DOHH2 (cell line): ENCODE measurements around the gene HDAC11.

Experiments
- CTCF ChIP-seq: fragments of 200-600 bp; sonication (generic); IDR thresholded peaks from one replicate; pipeline ENCODE4 v1.5.1; 2014; ENCODE audit warnings: antibody characterized with exemption, mild to moderate bottlenecking, low read depth, low read length; ENCODE audit not compliant: poor library complexity, severe bottlenecking
- EZH2phosphoT487 ChIP-seq: fragments of 200-600 bp; sonication (generic); IDR thresholded peaks from 2 replicates; pipeline ENCODE4 v1.6.1; 2017; ENCODE audit warnings: borderline replicate concordance, mild to moderate bottlenecking, antibody characterized with exemption, low read length, moderate library complexity, mixed read lengths

- TF ChIP-seq CTCF (no peak), EZH2phosphoT487 (no peak)
Observed at GRCh38 chr3:13466781-13467180, 13.3 kb upstream of the HDAC11 start.
